CD4-positive, alpha-beta T cell (primary cell): Measurements from ENCODE around the gene S100Z. TPM values are rescaled to one million over a fixed set of nuclear protein-coding genes. Genes with fewer than 3 reads are reported as not detected.

Source experiments
- ATAC-seq: fragments of 200-7000 bp; cut with Tn5 transposase; one replicate; pipeline ENCODE4 v1.10.0; 2022; ENCODE audit warnings: mild to moderate bottlenecking; ENCODE audit not compliant: poor library complexity
- CTCF ChIA-PET: fragments of 350-600 bp; sonication (Branson Sonifier 250); formaldehyde crosslinking; loops from one replicate; lab custom pipeline; 2021; ENCODE audit warnings: antibody characterized with exemption, inconsistent platforms; lab: Charles Lee
- POLR2A ChIA-PET: fragments of 350-600 bp; sonication (Branson Sonifier 250); formaldehyde crosslinking; loops from one replicate; lab custom pipeline; 2021; ENCODE audit warnings: antibody characterized with exemption, inconsistent platforms; lab: Charles Lee
- DNase-seq, 14 experiments: peaks; one replicate each; pipeline ENCODE4 v3.0.0-alpha.2; 2013 to 2020; ENCODE audit warnings: mixed read lengths in 2 of 14
- H3K27ac ChIP-seq, 2 donors: one replicate each; pipeline versions ENCODE4 v1.5.1 to v1.7.0; 2013; ENCODE audit warnings: low read length in 2 of 2, low read depth in 1 of 2, mild to moderate bottlenecking in 1 of 2
- H3K27me3 ChIP-seq, 2 experiments: 1 replicate in 1 of 2; 2 replicates in 1 of 2; pipeline versions ENCODE4 v1.6.1 to v1.7.0; 2013; ENCODE audit warnings: low read length in 2 of 2, control low read depth in 1 of 2, mild to moderate bottlenecking in 1 of 2, moderate library complexity in 1 of 2; ENCODE audit not compliant: insufficient read depth in 2 of 2, control insufficient read depth in 1 of 2
- H3K36me3 ChIP-seq: one replicate; pipeline ENCODE4 v1.6.1; 2013; ENCODE audit warnings: low read length, control low read depth; ENCODE audit not compliant: insufficient read depth
- H3K4me1 ChIP-seq: one replicate; pipeline ENCODE4 v1.6.1; 2013; ENCODE audit warnings: low read length, control low read depth; ENCODE audit not compliant: insufficient read depth
- H3K4me3 ChIP-seq: one replicate; pipeline ENCODE4 v1.5.1; 2013; ENCODE audit warnings: mild to moderate bottlenecking, low read length, moderate library complexity
- H3K9me3 ChIP-seq, 2 experiments: 1 replicate in 1 of 2; 2 replicates in 1 of 2; pipeline versions ENCODE4 v1.6.1 to v1.7.0; 2013; ENCODE audit warnings: low read length in 2 of 2, mild to moderate bottlenecking in 2 of 2, control low read depth in 1 of 2, moderate library complexity in 1 of 2; ENCODE audit not compliant: control insufficient read depth in 1 of 2, insufficient read depth in 1 of 2
- H3K27ac Mint-ChIP-seq: one replicate; pipeline ENCODE4 v1.8.0; 2020; ENCODE audit warnings: mixed read lengths
- H3K27me3 Mint-ChIP-seq: one replicate; pipeline ENCODE4 v1.8.0; 2021; ENCODE audit warnings: mixed read lengths
- H3K36me3 Mint-ChIP-seq: one replicate; pipeline ENCODE4 v1.8.0; 2021; ENCODE audit warnings: low read depth, mixed read lengths
- H3K4me1 Mint-ChIP-seq: one replicate; pipeline ENCODE4 v1.8.0; 2021; ENCODE audit warnings: low read depth, mixed read lengths
- H3K4me3 Mint-ChIP-seq: one replicate; pipeline ENCODE4 v1.8.0; 2020; ENCODE audit warnings: mild to moderate bottlenecking, mixed read lengths
- H3K9me3 Mint-ChIP-seq: one replicate; pipeline ENCODE4 v1.8.0; 2020; ENCODE audit warnings: mixed read lengths
- CTCF ChIP-seq: fragments of 200-600 bp; IDR thresholded peaks from one replicate; pipeline ENCODE4 v1.8.0; 2022; ENCODE audit warnings: antibody characterized with exemption, mild to moderate bottlenecking
- intact Hi-C, 2 experiments: fragments of 100-400 bp; cut with DNase I in 1 of 2; cut with micrococcal nuclease in 1 of 2; formaldehyde crosslinking; loops; one replicate each; pipeline versions ENCODE4 v1.15.1 to v1.9.0; 2023 to 2025; cut with DNase I, micrococcal nuclease
- total RNA-seq, 174 experiments: library from RNA in 2 of 174; stranded (reverse) in 2 of 174; gene quantifications; one replicate each; pipeline ENCODE4 v1.2.3 and lab custom pipeline; 2021 to 2026

Gene S100Z
- total RNA-seq, 2 experiments from 2014 or later: 0.22 to 0.47 TPM

GRCh38 chr5:76807296-76807695 lies 42.5 kb upstream of the S100Z start:
- Histone ChIP-seq H3K36me3 (no peaks in the 10 kb centered on the region), H3K4me3 (no peak overlapping the region), H3K9me3 (no peaks in the 10 kb centered on the region), H3K27me3 (no peaks in the 10 kb centered on the region), H3K4me1 (no peaks in the 10 kb centered on the region), H3K27ac (no peak overlapping the region)
- ChIA-PET CTCF (interaction anchor here (0.6 to 1.9 kb wide), 2 partner anchors 33 to 316 kb away, joined by 5 to 6 read pairs; no protein-coding TSS in a partner anchor), POLR2A (no interaction called here)
- no peak overlapping the region for H3K27ac Mint-ChIP-seq
- H3K36me3 Mint-ChIP-seq: no peaks in the 10 kb centered on the region
- DNase-seq (no peak), ATAC-seq (no peak)
- H3K4me3 Mint-ChIP-seq: no peak overlapping the region
- no peak for TF ChIP-seq CTCF
- no peaks in the 10 kb centered on the region for H3K27me3 Mint-ChIP-seq
- intact Hi-C loops: no loop called here
- no peaks in the 10 kb centered on the region for H3K4me1 Mint-ChIP-seq
- no peaks in the 10 kb centered on the region for H3K9me3 Mint-ChIP-seq

GRCh38 chr5:76808141-76808691 lies 41.6 kb upstream of the S100Z start:
- H3K36me3 ChIP-seq: no peaks in the 10 kb centered on the region
- no peak overlapping the region for H3K27ac ChIP-seq
- H3K4me3 ChIP-seq: no peak overlapping the region
- Mint-ChIP-seq H3K4me1 (no peaks in the 10 kb centered on the region), H3K4me3 (no peak overlapping the region), H3K27ac (no peak overlapping the region), H3K27me3 (no peaks in the 10 kb centered on the region), H3K9me3 (no peaks in the 10 kb centered on the region), H3K36me3 (no peaks in the 10 kb centered on the region)
- no peaks in the 10 kb centered on the region for H3K9me3 ChIP-seq
- POLR2A ChIA-PET: no interaction called here
- DNase-seq: no peak
- H3K4me1 ChIP-seq: no peaks in the 10 kb centered on the region
- CTCF ChIA-PET: no interaction called here
- ATAC-seq: no peak
- TF ChIP-seq CTCF: no peak
- H3K27me3 ChIP-seq: no peaks in the 10 kb centered on the region
- intact Hi-C loops: no loop called here

- intact Hi-C loops: no loop called here
- ATAC-seq: no peak
- CTCF ChIA-PET: no interaction called here
- Mint-ChIP-seq H3K36me3 (no peaks in the 10 kb centered on the region), H3K27ac (no peak overlapping the region), H3K9me3 (no peaks in the 10 kb centered on the region), H3K27me3 (no peaks in the 10 kb centered on the region), H3K4me3 (no peak overlapping the region), H3K4me1 (no peaks in the 10 kb centered on the region)
- no peaks in the 10 kb centered on the region for H3K27me3 ChIP-seq
- no peak for DNase-seq
- H3K27ac ChIP-seq: no peak overlapping the region
- H3K36me3 ChIP-seq: no peaks in the 10 kb centered on the region
- no peak overlapping the region for H3K4me3 ChIP-seq
- no peaks in the 10 kb centered on the region for H3K4me1 ChIP-seq
- TF ChIP-seq CTCF: no peak
- H3K9me3 ChIP-seq: no peaks in the 10 kb centered on the region
- POLR2A ChIA-PET: no interaction called here
These were observed 40.7 kb upstream of the S100Z start for GRCh38 chr5:76809141-76809540.
